ENCODE measurements around the gene PMF1. TPM values are rescaled to one million over a fixed set of nuclear protein-coding genes. Genes with fewer than 3 reads are reported as not detected.

Gene PMF1
- total and polyA plus RNA-seq, 2 donors (not counting 3 experiments of a cell fraction or from before 2014, with no cell fraction given): 58.4 to 134 TPM

DNA sequence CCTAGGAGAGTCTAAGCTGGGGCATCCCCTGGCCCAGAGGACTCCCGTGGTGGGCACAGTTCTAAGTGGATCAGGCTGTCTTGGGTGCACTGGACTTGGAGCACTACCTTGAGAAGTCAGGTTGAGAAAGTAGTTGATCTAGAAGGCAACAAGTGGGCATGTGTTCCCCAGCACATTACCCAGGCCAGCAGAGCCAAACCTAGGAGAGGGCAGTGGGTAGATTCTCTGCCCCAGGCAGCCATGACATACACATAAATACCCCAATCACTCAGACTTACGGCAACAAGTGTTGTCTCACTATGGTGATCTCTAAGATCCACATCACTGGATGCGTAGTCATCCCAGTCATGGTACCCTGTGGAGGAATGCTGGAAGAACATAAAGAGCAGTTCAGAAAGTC lies 1.6 kb upstream of the PMF1 start:
- no peak overlapping the region for H3K9ac ChIP-seq (replicated peaks; ENCODE audit: extremely low read depth, insufficient read depth, low read length)
- peaks cover 6% of the 10 kb centered on the region for H3K79me2 ChIP-seq (ENCODE audit: control insufficient read depth, insufficient read depth, low read length)
- ChIA-PET POLR2A (interaction anchor here (1.1 kb wide), 1 partner anchor 18 kb away, joined by 3 read pairs; the partner anchor contains the start of gene SLC25A44), CTCF (interaction anchor here (0.6 to 1.0 kb wide), 2 partner anchors 14 to 52 kb away, joined by 3 to 5 read pairs; no protein-coding TSS in a partner anchor)
- FAIRE-seq: no peak
- BruUV-seq (replicated peaks): no TSS peak
- H2AFZ ChIP-seq (ENCODE audit: low read depth, low read length): no peak overlapping the region
- no peaks in the 10 kb centered on the region for H3K9me3 ChIP-seq (replicated peaks; ENCODE audit: control insufficient read depth, insufficient read depth, low read length)
- peaks cover 0 to 15% of the 10 kb centered on the region in 2 experiments for H3K36me3 ChIP-seq (ENCODE audit: control insufficient read depth in 2 of 2, extremely low read depth in 1 of 2, insufficient read depth in 2 of 2, low read length in 2 of 2)
- dilution Hi-C loops (cut with MboI; ENCODE audit: extremely low pct_ligation_motif_present, low sequenced_read_pairs): no loop called here
- no peaks in the 10 kb centered on the region for H3K9me1 ChIP-seq (replicated peaks; ENCODE audit: control insufficient read depth, extremely low read depth, insufficient read depth, low read length)
- TF ChIP-seq, protein P1, sequence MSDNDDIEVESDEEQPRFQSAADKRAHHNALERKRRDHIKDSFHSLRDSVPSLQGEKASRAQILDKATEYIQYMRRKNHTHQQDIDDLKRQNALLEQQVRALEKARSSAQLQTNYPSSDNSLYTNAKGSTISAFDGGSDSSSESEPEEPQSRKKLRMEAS (IDR thresholded peaks at IDR 0.05; ENCODE audit: insufficient read depth, insufficient read length): no peak
- TF ChIP-seq MYC (IDR thresholded peaks at IDR 0.05; ENCODE audit: low read depth, low read length) (no peak), POLR2AphosphoS5 (IDR thresholded peaks at IDR 0.05; ENCODE audit: insufficient read depth, low read depth, low read length) (no peak), GATA2 (IDR thresholded peaks at IDR 0.05; ENCODE audit: insufficient read depth, insufficient read length, low read depth, low read length) (no peak), EZH2 (IDR thresholded peaks at IDR 0.05; ENCODE audit: borderline replicate concordance, low read depth, low read length, severe bottlenecking) (no peak), JUN (IDR thresholded peaks at IDR 0.05; ENCODE audit: borderline replicate concordance, insufficient read depth, insufficient read length, low read depth) (no peak), POLR2A (IDR thresholded peaks at IDR 0.05; ENCODE audit: low read depth, low read length) (no peak), FOS (IDR thresholded peaks at IDR 0.05; ENCODE audit: borderline replicate concordance, insufficient read depth, low read length) (no peak)
- TF ChIP-seq, protein P2, sequence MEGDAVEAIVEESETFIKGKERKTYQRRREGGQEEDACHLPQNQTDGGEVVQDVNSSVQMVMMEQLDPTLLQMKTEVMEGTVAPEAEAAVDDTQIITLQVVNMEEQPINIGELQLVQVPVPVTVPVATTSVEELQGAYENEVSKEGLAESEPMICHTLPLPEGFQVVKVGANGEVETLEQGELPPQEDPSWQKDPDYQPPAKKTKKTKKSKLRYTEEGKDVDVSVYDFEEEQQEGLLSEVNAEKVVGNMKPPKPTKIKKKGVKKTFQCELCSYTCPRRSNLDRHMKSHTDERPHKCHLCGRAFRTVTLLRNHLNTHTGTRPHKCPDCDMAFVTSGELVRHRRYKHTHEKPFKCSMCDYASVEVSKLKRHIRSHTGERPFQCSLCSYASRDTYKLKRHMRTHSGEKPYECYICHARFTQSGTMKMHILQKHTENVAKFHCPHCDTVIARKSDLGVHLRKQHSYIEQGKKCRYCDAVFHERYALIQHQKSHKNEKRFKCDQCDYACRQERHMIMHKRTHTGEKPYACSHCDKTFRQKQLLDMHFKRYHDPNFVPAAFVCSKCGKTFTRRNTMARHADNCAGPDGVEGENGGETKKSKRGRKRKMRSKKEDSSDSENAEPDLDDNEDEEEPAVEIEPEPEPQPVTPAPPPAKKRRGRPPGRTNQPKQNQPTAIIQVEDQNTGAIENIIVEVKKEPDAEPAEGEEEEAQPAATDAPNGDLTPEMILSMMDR (IDR thresholded peaks at IDR 0.05; ENCODE audit: extremely low read depth in 1 of 2, insufficient read depth in 1 of 2, low read depth in 1 of 2, low read length in 2 of 2): no peak
- H3K4me1 ChIP-seq (ENCODE audit: control insufficient read depth, extremely low read depth, insufficient read depth, low read length): peaks cover 6% of the 10 kb centered on the region
- H3K27ac ChIP-seq (ENCODE audit: insufficient read depth, low read depth, low read length): no peak overlapping the region
- H4K20me1 ChIP-seq (replicated peaks; ENCODE audit: control insufficient read depth, extremely low read depth, insufficient read depth, low read length): no peaks in the 10 kb centered on the region
- no peaks in the 10 kb centered on the region for H3K27me3 ChIP-seq (ENCODE audit: control insufficient read depth in 2 of 2, insufficient read depth in 2 of 2, low read length in 2 of 2)
- no peak overlapping the region for H3K4me2 ChIP-seq (ENCODE audit: insufficient read depth, low read length)
- intact Hi-C loops (cut with micrococcal nuclease): loop anchor here (5.0 kb wide), 1 partner anchor 109 kb away; no protein-coding TSS in a partner anchor
- DNase-seq (ENCODE audit: low read depth, low spot score): no peak
- H3K4me3 ChIP-seq (replicated peaks in 1 of 3; ENCODE audit: insufficient read depth in 1 of 3, low read depth in 1 of 3, low read length in 3 of 3): no peak overlapping the region

All from endothelial cell of umbilical vein (primary cell).